Measurements from ENCODE around the gene NPAT. TPM values are rescaled to one million over a fixed set of nuclear protein-coding genes. Genes with fewer than 3 reads are reported as not detected.

Gene NPAT
- polyA plus RNA-seq, 1 donor from 2014 or later: 10.8 TPM

GRCh38 chr11:108220721-108221336 lies 1.6 kb downstream of the NPAT start:
- H3K4me3 ChIP-seq (ENCODE audit: low read length): peak overlapping the region; percentile 85
- no peaks in the 10 kb centered on the region for H4K20me1 ChIP-seq (ENCODE audit: insufficient read depth)
- no peaks in the 10 kb centered on the region for H3K27me3 ChIP-seq (ENCODE audit: insufficient read depth, low read depth, low read length)
- no peaks in the 10 kb centered on the region for H3K36me3 ChIP-seq (ENCODE audit: insufficient read depth, low read length)
- H3K9me3 ChIP-seq (ENCODE audit: low read length): no peaks in the 10 kb centered on the region
- TF ChIP-seq, protein P1, sequence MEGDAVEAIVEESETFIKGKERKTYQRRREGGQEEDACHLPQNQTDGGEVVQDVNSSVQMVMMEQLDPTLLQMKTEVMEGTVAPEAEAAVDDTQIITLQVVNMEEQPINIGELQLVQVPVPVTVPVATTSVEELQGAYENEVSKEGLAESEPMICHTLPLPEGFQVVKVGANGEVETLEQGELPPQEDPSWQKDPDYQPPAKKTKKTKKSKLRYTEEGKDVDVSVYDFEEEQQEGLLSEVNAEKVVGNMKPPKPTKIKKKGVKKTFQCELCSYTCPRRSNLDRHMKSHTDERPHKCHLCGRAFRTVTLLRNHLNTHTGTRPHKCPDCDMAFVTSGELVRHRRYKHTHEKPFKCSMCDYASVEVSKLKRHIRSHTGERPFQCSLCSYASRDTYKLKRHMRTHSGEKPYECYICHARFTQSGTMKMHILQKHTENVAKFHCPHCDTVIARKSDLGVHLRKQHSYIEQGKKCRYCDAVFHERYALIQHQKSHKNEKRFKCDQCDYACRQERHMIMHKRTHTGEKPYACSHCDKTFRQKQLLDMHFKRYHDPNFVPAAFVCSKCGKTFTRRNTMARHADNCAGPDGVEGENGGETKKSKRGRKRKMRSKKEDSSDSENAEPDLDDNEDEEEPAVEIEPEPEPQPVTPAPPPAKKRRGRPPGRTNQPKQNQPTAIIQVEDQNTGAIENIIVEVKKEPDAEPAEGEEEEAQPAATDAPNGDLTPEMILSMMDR (IDR thresholded peaks at IDR 0.05; ENCODE audit: poor library complexity, severe bottlenecking): no peak
- TF ChIP-seq SMC3 (conservative IDR thresholded peaks at IDR 0.05; ENCODE audit: poor library complexity) (no peak), EP300 (conservative IDR thresholded peaks at IDR 0.05; ENCODE audit: poor library complexity, severe bottlenecking) (no peak), MXI1 (conservative IDR thresholded peaks at IDR 0.05; ENCODE audit: poor library complexity, severe bottlenecking) (no peak), RAD21 (conservative IDR thresholded peaks at IDR 0.05) (no peak), POLR2AphosphoS5 (IDR thresholded peaks at IDR 0.05) (no peak), TAF1 (IDR thresholded peaks at IDR 0.05; ENCODE audit: low read depth) (no peak), EZH2 (IDR thresholded peaks at IDR 0.05; ENCODE audit: borderline replicate concordance, insufficient read depth, low read length, poor library complexity, severe bottlenecking) (no peak)
- TF ChIP-seq, protein P2, sequence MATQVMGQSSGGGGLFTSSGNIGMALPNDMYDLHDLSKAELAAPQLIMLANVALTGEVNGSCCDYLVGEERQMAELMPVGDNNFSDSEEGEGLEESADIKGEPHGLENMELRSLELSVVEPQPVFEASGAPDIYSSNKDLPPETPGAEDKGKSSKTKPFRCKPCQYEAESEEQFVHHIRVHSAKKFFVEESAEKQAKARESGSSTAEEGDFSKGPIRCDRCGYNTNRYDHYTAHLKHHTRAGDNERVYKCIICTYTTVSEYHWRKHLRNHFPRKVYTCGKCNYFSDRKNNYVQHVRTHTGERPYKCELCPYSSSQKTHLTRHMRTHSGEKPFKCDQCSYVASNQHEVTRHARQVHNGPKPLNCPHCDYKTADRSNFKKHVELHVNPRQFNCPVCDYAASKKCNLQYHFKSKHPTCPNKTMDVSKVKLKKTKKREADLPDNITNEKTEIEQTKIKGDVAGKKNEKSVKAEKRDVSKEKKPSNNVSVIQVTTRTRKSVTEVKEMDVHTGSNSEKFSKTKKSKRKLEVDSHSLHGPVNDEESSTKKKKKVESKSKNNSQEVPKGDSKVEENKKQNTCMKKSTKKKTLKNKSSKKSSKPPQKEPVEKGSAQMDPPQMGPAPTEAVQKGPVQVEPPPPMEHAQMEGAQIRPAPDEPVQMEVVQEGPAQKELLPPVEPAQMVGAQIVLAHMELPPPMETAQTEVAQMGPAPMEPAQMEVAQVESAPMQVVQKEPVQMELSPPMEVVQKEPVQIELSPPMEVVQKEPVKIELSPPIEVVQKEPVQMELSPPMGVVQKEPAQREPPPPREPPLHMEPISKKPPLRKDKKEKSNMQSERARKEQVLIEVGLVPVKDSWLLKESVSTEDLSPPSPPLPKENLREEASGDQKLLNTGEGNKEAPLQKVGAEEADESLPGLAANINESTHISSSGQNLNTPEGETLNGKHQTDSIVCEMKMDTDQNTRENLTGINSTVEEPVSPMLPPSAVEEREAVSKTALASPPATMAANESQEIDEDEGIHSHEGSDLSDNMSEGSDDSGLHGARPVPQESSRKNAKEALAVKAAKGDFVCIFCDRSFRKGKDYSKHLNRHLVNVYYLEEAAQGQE (IDR thresholded peaks at IDR 0.05; ENCODE audit: borderline replicate concordance): no peak
- H3K79me2 ChIP-seq (replicated peaks; ENCODE audit: insufficient read depth, low read length): peaks cover 73% of the 10 kb centered on the region
- no peak overlapping the region for H3K27ac ChIP-seq (ENCODE audit: low read length)
- no peak overlapping the region for H2AFZ ChIP-seq (ENCODE audit: low read depth, low read length)
- H3F3A ChIP-seq (ENCODE audit: insufficient read depth, low read length, poor library complexity, severe bottlenecking): no peaks in the 10 kb centered on the region
- H3K4me2 ChIP-seq (ENCODE audit: low read length): peak overlapping the region; percentile 66
- H3K9me2 ChIP-seq (ENCODE audit: insufficient read depth, low read length): no peaks in the 10 kb centered on the region
- peak overlapping the region; percentile 90 for H3K9ac ChIP-seq (ENCODE audit: low read length)

DNA sequence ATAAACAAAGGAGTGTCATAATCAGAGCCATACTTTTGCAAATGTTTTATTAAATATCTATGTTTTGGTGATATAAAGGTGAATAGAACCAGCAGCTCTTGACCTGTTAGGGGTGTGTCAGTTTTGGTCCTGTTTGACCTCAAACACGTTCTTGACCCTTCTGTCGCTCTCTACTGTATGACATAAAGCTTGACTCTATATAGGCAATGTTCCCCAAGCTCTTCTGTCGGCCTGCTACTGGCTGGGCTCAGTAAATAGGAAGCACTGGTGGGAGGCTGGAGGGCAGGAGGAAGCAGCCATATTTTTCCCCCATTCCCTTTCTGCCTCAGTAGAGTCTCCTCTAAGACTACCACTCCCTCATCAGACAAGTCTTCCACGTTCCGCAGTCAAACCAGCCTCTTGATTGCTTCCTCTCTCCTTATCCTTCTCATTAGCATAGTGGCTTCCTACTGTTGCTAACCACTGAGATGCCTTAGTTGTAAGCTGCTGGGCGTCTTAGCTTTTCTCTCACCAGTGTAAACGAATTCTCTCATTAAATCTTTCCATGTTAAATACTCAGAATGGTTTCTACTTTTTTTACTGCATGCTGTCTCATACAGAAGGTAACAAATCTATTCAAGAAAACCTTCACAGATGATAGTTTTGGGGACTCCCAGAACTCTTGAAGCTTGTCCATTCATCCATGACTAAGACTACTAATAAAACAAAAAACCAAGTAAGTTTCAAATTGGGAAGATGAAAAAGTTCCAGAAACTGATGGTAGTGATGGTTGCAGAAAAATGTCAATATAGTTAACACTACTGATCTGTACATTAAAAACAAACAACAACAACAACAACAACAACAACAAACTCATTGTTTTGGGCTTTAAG lies 3.3 kb downstream of the NPAT start:
- Histone ChIP-seq H3K36me3 (ENCODE audit: insufficient read depth, low read length) (no peaks in the 10 kb centered on the region), H3K9ac (ENCODE audit: low read length) (no peak overlapping the region), H3K9me2 (ENCODE audit: insufficient read depth, low read length) (no peaks in the 10 kb centered on the region), H3K4me2 (ENCODE audit: low read length) (no peak overlapping the region), H3F3A (ENCODE audit: insufficient read depth, low read length, poor library complexity, severe bottlenecking) (no peaks in the 10 kb centered on the region), H3K79me2 (replicated peaks; ENCODE audit: insufficient read depth, low read length) (peaks cover 68% of the 10 kb centered on the region), H4K20me1 (ENCODE audit: insufficient read depth) (no peaks in the 10 kb centered on the region), H2AFZ (ENCODE audit: low read depth, low read length) (no peak overlapping the region), H3K4me3 (ENCODE audit: low read length) (peak overlapping the region; percentile 85), H3K27ac (ENCODE audit: low read length) (no peak overlapping the region), H3K27me3 (ENCODE audit: insufficient read depth, low read depth, low read length) (no peaks in the 10 kb centered on the region), H3K9me3 (ENCODE audit: low read length) (no peaks in the 10 kb centered on the region)
- TF ChIP-seq TAF1 (IDR thresholded peaks at IDR 0.05; ENCODE audit: low read depth) (no peak), EZH2 (IDR thresholded peaks at IDR 0.05; ENCODE audit: borderline replicate concordance, insufficient read depth, low read length, poor library complexity, severe bottlenecking) (no peak), SMC3 (conservative IDR thresholded peaks at IDR 0.05; ENCODE audit: poor library complexity) (no peak), EP300 (conservative IDR thresholded peaks at IDR 0.05; ENCODE audit: poor library complexity, severe bottlenecking) (no peak), MXI1 (conservative IDR thresholded peaks at IDR 0.05; ENCODE audit: poor library complexity, severe bottlenecking) (no peak)
- TF ChIP-seq, protein P2 (IDR thresholded peaks at IDR 0.05; ENCODE audit: borderline replicate concordance): no peak
